Esophagus squamous epithelium (tissue), 4 donors: Measurements from ENCODE around the gene SMIM26.

Experiments
- CTCF ChIP-seq, 6 experiments: fragments of 450-650 bp in 4 of 6; fragments of 200-600 bp in 2 of 6; sonication (generic) in 2 of 6; IDR thresholded peaks; one replicate each; pipeline ENCODE4 v1.5.1; 2016 to 2019; ENCODE audit warnings: antibody characterized with exemption in 6 of 6, mild to moderate bottlenecking in 4 of 6, moderate library complexity in 4 of 6
- POLR2A ChIP-seq, 4 donors: fragments of 450-650 bp; IDR thresholded peaks; one replicate each; pipeline ENCODE4 v1.6.1; 2017; ENCODE audit warnings: antibody characterized with exemption in 4 of 4, mild to moderate bottlenecking in 4 of 4, moderate library complexity in 3 of 4

DNA sequence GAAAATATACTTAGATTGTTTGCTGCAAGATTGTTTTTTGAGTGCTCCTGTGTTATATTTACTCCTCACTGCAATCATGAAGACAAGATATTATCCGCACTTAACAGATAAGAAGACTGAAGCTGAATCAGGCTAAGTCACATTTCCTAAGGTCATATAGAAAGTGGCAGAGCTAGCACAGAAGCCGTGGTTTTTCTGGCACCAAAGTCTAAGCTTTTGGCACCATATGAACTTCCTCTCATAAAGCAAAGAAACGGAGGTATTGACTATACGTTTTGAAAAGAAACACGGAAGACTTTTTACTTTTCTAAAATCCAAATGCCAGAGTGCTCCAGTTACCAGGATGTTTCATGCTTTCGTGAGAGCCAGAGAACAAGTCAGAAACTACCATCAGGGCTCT lies 11.3 kb downstream of the SMIM26 start:
- TF ChIP-seq CTCF (IDR thresholded peaks at IDR 0.05) = no peak
- no peak for TF ChIP-seq POLR2A (IDR thresholded peaks at IDR 0.05)
